Measurements from ENCODE around the gene CSTF2T.

Gene CSTF2T

DNA sequence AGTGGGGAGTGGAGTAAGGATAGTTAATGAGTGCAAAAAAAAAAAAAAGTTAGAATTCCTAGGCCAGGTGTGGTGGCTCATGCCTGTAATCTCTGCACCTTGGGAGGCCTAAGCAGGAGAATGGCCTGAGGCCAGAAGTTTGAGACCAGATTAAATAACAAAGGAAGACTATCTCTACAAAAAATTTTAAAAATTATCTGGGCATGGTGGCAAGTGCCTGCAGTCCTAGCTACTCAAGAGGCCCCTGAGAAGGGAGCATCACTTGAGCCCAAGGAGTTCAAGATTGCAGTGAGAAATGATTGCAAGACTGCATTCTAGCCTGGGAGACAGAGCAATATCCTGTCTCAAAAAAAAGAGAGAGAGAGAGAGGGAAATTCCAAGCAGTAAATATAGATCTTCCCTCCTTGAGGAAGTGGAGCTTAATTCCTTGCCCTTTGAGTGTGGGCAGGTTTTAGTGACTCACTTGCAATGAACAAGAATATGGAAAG, 19.5 kb upstream of the CSTF2T start:
- H3K4me3 ChIP-seq (ENCODE audit: low read depth in 1 of 2, low read length in 2 of 2), result no peak overlapping the region
- DNase-seq (no peak), ATAC-seq (ENCODE audit: insufficient read depth, low read depth) (no peak)
- no peaks in the 10 kb centered on the region for H3K36me3 ChIP-seq (ENCODE audit: insufficient read depth, low read length)
- TF ChIP-seq, protein P1, sequence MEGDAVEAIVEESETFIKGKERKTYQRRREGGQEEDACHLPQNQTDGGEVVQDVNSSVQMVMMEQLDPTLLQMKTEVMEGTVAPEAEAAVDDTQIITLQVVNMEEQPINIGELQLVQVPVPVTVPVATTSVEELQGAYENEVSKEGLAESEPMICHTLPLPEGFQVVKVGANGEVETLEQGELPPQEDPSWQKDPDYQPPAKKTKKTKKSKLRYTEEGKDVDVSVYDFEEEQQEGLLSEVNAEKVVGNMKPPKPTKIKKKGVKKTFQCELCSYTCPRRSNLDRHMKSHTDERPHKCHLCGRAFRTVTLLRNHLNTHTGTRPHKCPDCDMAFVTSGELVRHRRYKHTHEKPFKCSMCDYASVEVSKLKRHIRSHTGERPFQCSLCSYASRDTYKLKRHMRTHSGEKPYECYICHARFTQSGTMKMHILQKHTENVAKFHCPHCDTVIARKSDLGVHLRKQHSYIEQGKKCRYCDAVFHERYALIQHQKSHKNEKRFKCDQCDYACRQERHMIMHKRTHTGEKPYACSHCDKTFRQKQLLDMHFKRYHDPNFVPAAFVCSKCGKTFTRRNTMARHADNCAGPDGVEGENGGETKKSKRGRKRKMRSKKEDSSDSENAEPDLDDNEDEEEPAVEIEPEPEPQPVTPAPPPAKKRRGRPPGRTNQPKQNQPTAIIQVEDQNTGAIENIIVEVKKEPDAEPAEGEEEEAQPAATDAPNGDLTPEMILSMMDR (IDR thresholded peaks at IDR 0.05; ENCODE audit: borderline replicate concordance, extremely low read depth, low read length, poor library complexity, severe bottlenecking), result no peak
- no peak for TF ChIP-seq EZH2 (IDR thresholded peaks at IDR 0.05; ENCODE audit: borderline replicate concordance, low read depth, low read length, severe bottlenecking)
- no peak overlapping the region for H3K27ac ChIP-seq (ENCODE audit: low read length)
- no peak overlapping the region for H3K9ac ChIP-seq (ENCODE audit: low read depth, low read length)
- no peaks in the 10 kb centered on the region for H3K9me3 ChIP-seq (ENCODE audit: insufficient read depth, low read length, severe bottlenecking)
- H3K4me2 ChIP-seq (ENCODE audit: insufficient read depth, low read length), result no peak overlapping the region
- H3K27me3 ChIP-seq (ENCODE audit: insufficient read depth, low read length, poor library complexity), result no peaks in the 10 kb centered on the region
- no peak overlapping the region for H2AFZ ChIP-seq (ENCODE audit: low read depth, low read length)
- H3K79me2 ChIP-seq (ENCODE audit: insufficient read depth, low read length), result no peaks in the 10 kb centered on the region
- H3K4me1 ChIP-seq (ENCODE audit: insufficient read depth, low read length), result no peaks in the 10 kb centered on the region
- H4K20me1 ChIP-seq (ENCODE audit: insufficient read depth, low read length), result no peaks in the 10 kb centered on the region

DNA sequence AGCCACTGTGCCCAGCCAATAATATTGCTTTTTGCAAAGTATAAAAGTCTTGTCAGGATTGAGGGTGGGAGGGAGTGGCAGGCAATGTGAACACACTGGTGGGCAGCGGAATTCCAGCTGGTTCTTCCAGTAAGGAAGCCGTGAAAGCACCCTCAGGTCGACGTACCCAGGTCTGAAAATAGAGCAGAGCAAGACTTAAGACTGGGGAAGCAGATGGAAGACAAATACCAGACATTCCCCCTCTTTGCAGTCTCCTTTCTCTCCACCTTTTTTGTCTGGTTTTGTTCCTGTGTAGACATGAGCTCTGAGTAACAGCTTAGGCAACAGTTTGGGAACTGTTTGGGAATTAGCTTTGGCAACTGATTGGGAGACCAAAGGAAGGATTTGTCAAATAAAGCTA, 17.6 kb upstream of the CSTF2T start:
- no peak overlapping the region for H3K4me2 ChIP-seq (ENCODE audit: insufficient read depth, low read length)
- no peaks in the 10 kb centered on the region for H3K79me2 ChIP-seq (ENCODE audit: insufficient read depth, low read length)
- no peak overlapping the region for H3K4me3 ChIP-seq (ENCODE audit: low read depth in 1 of 2, low read length in 2 of 2)
- no peaks in the 10 kb centered on the region for H3K36me3 ChIP-seq (ENCODE audit: insufficient read depth, low read length)
- TF ChIP-seq EZH2 (IDR thresholded peaks at IDR 0.05; ENCODE audit: borderline replicate concordance, low read depth, low read length, severe bottlenecking), result no peak
- TF ChIP-seq, protein P1 (IDR thresholded peaks at IDR 0.05; ENCODE audit: borderline replicate concordance, extremely low read depth, low read length, poor library complexity, severe bottlenecking), result no peak
- H3K9ac ChIP-seq (ENCODE audit: low read depth, low read length), result no peak overlapping the region
- H3K4me1 ChIP-seq (ENCODE audit: insufficient read depth, low read length), result no peaks in the 10 kb centered on the region
- H3K27me3 ChIP-seq (ENCODE audit: insufficient read depth, low read length, poor library complexity), result no peaks in the 10 kb centered on the region
- DNase-seq (no peak), ATAC-seq (ENCODE audit: insufficient read depth, low read depth) (no peak)
- no peak overlapping the region for H3K27ac ChIP-seq (ENCODE audit: low read length)
- no peaks in the 10 kb centered on the region for H4K20me1 ChIP-seq (ENCODE audit: insufficient read depth, low read length)
- no peak overlapping the region for H2AFZ ChIP-seq (ENCODE audit: low read depth, low read length)
- H3K9me3 ChIP-seq (ENCODE audit: insufficient read depth, low read length, severe bottlenecking), result no peaks in the 10 kb centered on the region

DNA sequence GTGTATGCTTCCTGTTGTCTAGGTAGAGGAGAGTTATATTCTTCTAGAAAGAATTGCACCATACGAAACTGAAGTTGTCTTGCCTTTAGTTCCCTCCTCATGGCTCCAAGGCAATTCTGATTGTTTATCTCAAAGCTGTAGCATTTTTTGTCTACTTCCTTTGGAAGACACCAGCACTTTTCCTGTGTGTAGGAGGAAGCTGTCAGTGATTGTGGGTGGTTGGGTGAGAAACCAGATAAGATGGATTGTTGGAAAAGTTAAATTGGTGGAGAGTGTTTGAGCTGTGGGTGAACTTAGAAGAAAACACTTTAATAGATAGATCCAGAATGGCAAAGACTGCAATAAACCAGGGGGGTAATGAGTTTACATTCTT, 12.1 kb upstream of the CSTF2T start:
- Histone ChIP-seq H3K27ac (ENCODE audit: low read length) (no peak overlapping the region), H3K9me3 (ENCODE audit: insufficient read depth, low read length, severe bottlenecking) (no peaks in the 10 kb centered on the region), H2AFZ (ENCODE audit: low read depth, low read length) (no peak overlapping the region), H3K9ac (ENCODE audit: low read depth, low read length) (no peak overlapping the region), H3K36me3 (ENCODE audit: insufficient read depth, low read length) (no peaks in the 10 kb centered on the region), H4K20me1 (ENCODE audit: insufficient read depth, low read length) (no peaks in the 10 kb centered on the region), H3K4me3 (ENCODE audit: low read depth in 1 of 2, low read length in 2 of 2) (no peak overlapping the region), H3K4me1 (ENCODE audit: insufficient read depth, low read length) (peaks cover 19% of the 10 kb centered on the region), H3K4me2 (ENCODE audit: insufficient read depth, low read length) (no peak overlapping the region), H3K79me2 (ENCODE audit: insufficient read depth, low read length) (no peaks in the 10 kb centered on the region), H3K27me3 (ENCODE audit: insufficient read depth, low read length, poor library complexity) (no peaks in the 10 kb centered on the region)
- no peak for DNase-seq
- no peak for ATAC-seq (ENCODE audit: insufficient read depth, low read depth)
- TF ChIP-seq, protein P1 (IDR thresholded peaks at IDR 0.05; ENCODE audit: borderline replicate concordance, extremely low read depth, low read length, poor library complexity, severe bottlenecking), result no peak
- TF ChIP-seq EZH2 (IDR thresholded peaks at IDR 0.05; ENCODE audit: borderline replicate concordance, low read depth, low read length, severe bottlenecking), result no peak
